HUES64 (cell line): Measurements from ENCODE around the gene ZNF22.
"Not testable (repeated sequence)": the region's sequence is repeated elsewhere in the genome, so short reads cannot be mapped to it uniquely, and the experiment has no call there.

Experiments used
- H3K27ac ChIP-seq: 2 replicates; pipeline ENCODE4 v1.7.0; 2013; ENCODE audit warnings: low read depth, low read length, inconsistent platforms
- H3K27me3 ChIP-seq: 2 replicates; pipeline ENCODE4 v1.6.1; 2013; ENCODE audit warnings: mild to moderate bottlenecking, low read length; ENCODE audit not compliant: insufficient read depth
- H3K36me3 ChIP-seq: 2 replicates; pipeline ENCODE4 v1.6.1; 2013; ENCODE audit warnings: mild to moderate bottlenecking, low read length; ENCODE audit not compliant: insufficient read depth
- H3K4me1 ChIP-seq: 2 replicates; pipeline ENCODE4 v1.6.1; 2013; ENCODE audit warnings: mild to moderate bottlenecking, low read length, moderate library complexity; ENCODE audit not compliant: insufficient read depth
- H3K4me3 ChIP-seq: 2 replicates; pipeline ENCODE4 v1.5.1; 2013; ENCODE audit warnings: mild to moderate bottlenecking, low read length, moderate library complexity
- H3K9ac ChIP-seq: 2 replicates; pipeline ENCODE4 v1.6.1; 2013; ENCODE audit warnings: mild to moderate bottlenecking, low read depth, low read length
- H3K9me3 ChIP-seq: 2 replicates; pipeline ENCODE4 v1.6.1; 2013; ENCODE audit warnings: low read depth, low read length; ENCODE audit not compliant: insufficient read depth
- whole genome bisulfite sequencing: fragments of 150-250, 120-280 bp; methylation state at CpG from one replicate; pipeline ENCODE4 v1.1.7; 2013; ENCODE audit warnings: missing lambda C conversion rate; 5-methylcytosine and 5-hydroxymethylcytosine counted together

Gene ZNF22

GRCh38 chr10:45006276-45007030 is 5.7 kb downstream of the ZNF22 start:
- Histone ChIP-seq H3K27ac (no peak overlapping the region), H3K4me1 (peaks cover 10% of the 10 kb centered on the region; the same call in 1 of the 2 replicates), H3K9ac (no peak overlapping the region), H3K27me3 (no peaks in the 10 kb centered on the region), H3K4me3 (no peak overlapping the region), H3K9me3 (no peaks in the 10 kb centered on the region), H3K36me3 (peaks cover 31% of the 10 kb centered on the region)
- 100% methylated on average over 3 of the region's 3 CpGs for WGBS

GRCh38 chr10:45008524-45009161 is 7.9 kb downstream of the ZNF22 start:
- Histone ChIP-seq H3K9ac (no peak overlapping the region), H3K27ac (no peak overlapping the region), H3K4me1 (no peaks in the 10 kb centered on the region), H3K9me3 (no peaks in the 10 kb centered on the region), H3K27me3 (no peaks in the 10 kb centered on the region), H3K4me3 (no peak overlapping the region), H3K36me3 (peaks cover 20% of the 10 kb centered on the region)
- WGBS: 49% methylated on average over 7 of the region's 8 CpGs

- H3K9me3 ChIP-seq: peaks cover 10% of the 10 kb centered on the region; the same call in 1 of the 2 replicates
- H3K4me3 ChIP-seq, H3K36me3 ChIP-seq, H3K9ac ChIP-seq, H3K27me3 ChIP-seq, H3K27ac ChIP-seq, H3K4me1 ChIP-seq: not testable (repeated sequence)
- 88% methylated on average over 10 of the region's 10 CpGs for WGBS
These were observed 13.8 kb downstream of the ZNF22 start for GRCh38 chr10:45014557-45014956.

GRCh38 chr10:45015590-45015989 is 14.9 kb downstream of the ZNF22 start:
- Histone ChIP-seq H3K9ac (no peak overlapping the region), H3K36me3 (no peaks in the 10 kb centered on the region), H3K4me3 (no peak overlapping the region), H3K4me1 (no peaks in the 10 kb centered on the region), H3K9me3 (peaks cover 10% of the 10 kb centered on the region; the same call in 1 of the 2 replicates), H3K27ac (no peak overlapping the region), H3K27me3 (no peaks in the 10 kb centered on the region)
- 81% methylated on average over 1 of the region's 2 CpGs for WGBS

- Histone ChIP-seq H3K9ac (no peak overlapping the region), H3K4me1 (no peaks in the 10 kb centered on the region), H3K27me3 (no peaks in the 10 kb centered on the region), H3K4me3 (no peak overlapping the region), H3K9me3 (no peaks in the 10 kb centered on the region), H3K27ac (no peak overlapping the region), H3K36me3 (no peaks in the 10 kb centered on the region)
- 95% methylated on average over 1 of the region's 2 CpGs for WGBS
These were observed 22.7 kb downstream of the ZNF22 start for GRCh38 chr10:45023426-45023825.

GRCh38 chr10:45034301-45034700 is 33.6 kb downstream of the ZNF22 start:
- H3K9ac ChIP-seq: no peak overlapping the region

GRCh38 chr10:45035673-45036072 is 35.0 kb downstream of the ZNF22 start:
- Histone ChIP-seq H3K4me3 (no peak overlapping the region), H3K4me1 (no peaks in the 10 kb centered on the region), H3K36me3 (no peaks in the 10 kb centered on the region)

More at GRCh38 chr10:45034301-45034700, 33.6 kb downstream of the ZNF22 start:
- H3K27me3 ChIP-seq: no peaks in the 10 kb centered on the region
- H3K4me3 ChIP-seq: no peak overlapping the region
- no peaks in the 10 kb centered on the region for H3K4me1 ChIP-seq
- no peaks in the 10 kb centered on the region for H3K36me3 ChIP-seq
- peaks cover 12% of the 10 kb centered on the region for H3K9me3 ChIP-seq
- no peak overlapping the region for H3K27ac ChIP-seq

GRCh38 chr10:45040921-45041542 is 40.3 kb downstream of the ZNF22 start:
- no peaks in the 10 kb centered on the region for H3K9me3 ChIP-seq
- no peaks in the 10 kb centered on the region for H3K36me3 ChIP-seq
- H3K9ac ChIP-seq: no peak overlapping the region
- no peak overlapping the region for H3K27ac ChIP-seq
- H3K27me3 ChIP-seq: no peaks in the 10 kb centered on the region
- peaks cover 23% of the 10 kb centered on the region for H3K4me1 ChIP-seq
- H3K4me3 ChIP-seq: no peak overlapping the region

More at GRCh38 chr10:45035673-45036072, 35.0 kb downstream of the ZNF22 start:
- Histone ChIP-seq H3K27ac (no peak overlapping the region), H3K27me3 (no peaks in the 10 kb centered on the region), H3K9ac (no peak overlapping the region), H3K9me3 (0 out of 2 replicates have a peak, but pooled peaks cover 5% of the 10 kb centered on the region)

- Histone ChIP-seq H3K9ac (no peak overlapping the region), H3K27ac (peak overlapping the region; percentile 57; the same call in 1 of the 2 replicates), H3K4me1 (peaks cover 23% of the 10 kb centered on the region), H3K36me3 (no peaks in the 10 kb centered on the region), H3K9me3 (no peaks in the 10 kb centered on the region), H3K4me3 (peak overlapping the region; percentile 41), H3K27me3 (no peaks in the 10 kb centered on the region)
- 19% methylated on average over 6 of the region's 7 CpGs for WGBS
These were observed 43.6 kb downstream of the ZNF22 start for GRCh38 chr10:45044290-45044689.

- no peaks in the 10 kb centered on the region for H3K36me3 ChIP-seq
- H3K9me3 ChIP-seq: no peaks in the 10 kb centered on the region
- H3K27ac ChIP-seq: no peak overlapping the region
- no peak overlapping the region for H3K9ac ChIP-seq
- H3K4me1 ChIP-seq: no peaks in the 10 kb centered on the region
- H3K4me3 ChIP-seq: no peak overlapping the region
- H3K27me3 ChIP-seq: no peaks in the 10 kb centered on the region
- 92% methylated on average over 4 of the region's 4 CpGs for WGBS
These were observed 50.0 kb downstream of the ZNF22 start for GRCh38 chr10:45050551-45051235.

GRCh38 chr10:45052700-45053099 is 52.0 kb downstream of the ZNF22 start:
- Histone ChIP-seq H3K27me3 (no peaks in the 10 kb centered on the region), H3K27ac (no peak overlapping the region), H3K4me3 (no peak overlapping the region), H3K9ac (no peak overlapping the region), H3K9me3 (no peaks in the 10 kb centered on the region), H3K36me3 (no peaks in the 10 kb centered on the region), H3K4me1 (no peaks in the 10 kb centered on the region)
- WGBS: 82% methylated on average over 1 of the region's 1 CpG
